GM06990 (cell line): ENCODE data around the gene SIRT2.

Experiments used
- DNase-seq: peaks from one replicate; pipeline ENCODE4 v3.0.0-alpha.2; 2011; ENCODE audit not compliant: insufficient read length; ENCODE audit errors: extremely low read depth
- H3K27me3 ChIP-seq: replicated peaks from 2 replicates; pipeline ENCODE4 v1.6.0; 2011; ENCODE audit warnings: low read length; ENCODE audit not compliant: control insufficient read depth, insufficient read depth
- H3K36me3 ChIP-seq: 2 replicates; pipeline ENCODE4 v1.5.1; 2011; ENCODE audit warnings: low read length; ENCODE audit not compliant: control insufficient read depth, insufficient read depth
- H3K4me3 ChIP-seq: replicated peaks from 2 replicates; pipeline ENCODE4 v1.5.1; 2011; ENCODE audit warnings: low read depth, mild to moderate bottlenecking, control low read depth, low read length
- TF ChIP-seq, protein P1 (sequence below): IDR thresholded peaks from 2 replicates; pipeline ENCODE4 v1.5.1; 2011; ENCODE audit warnings: low read length, control low read depth, mild to moderate bottlenecking, inconsistent platforms; ENCODE audit not compliant: insufficient read depth, poor library complexity, severe bottlenecking

Gene SIRT2

DNA sequence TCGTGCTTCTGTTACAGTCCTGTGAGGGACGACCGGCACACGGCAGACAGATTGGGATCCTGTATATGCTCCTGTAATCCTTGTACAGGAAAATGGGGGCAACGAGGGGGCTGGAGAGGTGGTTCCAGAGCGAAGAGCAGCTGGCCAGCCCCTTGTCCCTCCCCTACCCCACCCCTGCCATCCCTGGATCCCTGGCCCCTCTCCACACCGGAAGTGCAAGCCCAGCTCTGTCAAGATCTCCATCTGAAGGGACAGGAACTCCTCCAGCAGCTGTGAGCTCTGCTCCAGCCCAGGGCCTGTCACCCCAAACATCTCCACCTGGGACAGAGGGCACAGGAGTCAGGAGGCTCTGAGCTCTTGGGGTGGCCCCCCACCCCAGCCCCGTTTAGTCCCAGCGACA, 18.1 kb upstream of the SIRT2 start:
- Histone ChIP-seq H3K36me3 (peaks cover 9% of the 10 kb centered on the region), H3K4me3 (no peak overlapping the region)
- TF ChIP-seq, protein P1, sequence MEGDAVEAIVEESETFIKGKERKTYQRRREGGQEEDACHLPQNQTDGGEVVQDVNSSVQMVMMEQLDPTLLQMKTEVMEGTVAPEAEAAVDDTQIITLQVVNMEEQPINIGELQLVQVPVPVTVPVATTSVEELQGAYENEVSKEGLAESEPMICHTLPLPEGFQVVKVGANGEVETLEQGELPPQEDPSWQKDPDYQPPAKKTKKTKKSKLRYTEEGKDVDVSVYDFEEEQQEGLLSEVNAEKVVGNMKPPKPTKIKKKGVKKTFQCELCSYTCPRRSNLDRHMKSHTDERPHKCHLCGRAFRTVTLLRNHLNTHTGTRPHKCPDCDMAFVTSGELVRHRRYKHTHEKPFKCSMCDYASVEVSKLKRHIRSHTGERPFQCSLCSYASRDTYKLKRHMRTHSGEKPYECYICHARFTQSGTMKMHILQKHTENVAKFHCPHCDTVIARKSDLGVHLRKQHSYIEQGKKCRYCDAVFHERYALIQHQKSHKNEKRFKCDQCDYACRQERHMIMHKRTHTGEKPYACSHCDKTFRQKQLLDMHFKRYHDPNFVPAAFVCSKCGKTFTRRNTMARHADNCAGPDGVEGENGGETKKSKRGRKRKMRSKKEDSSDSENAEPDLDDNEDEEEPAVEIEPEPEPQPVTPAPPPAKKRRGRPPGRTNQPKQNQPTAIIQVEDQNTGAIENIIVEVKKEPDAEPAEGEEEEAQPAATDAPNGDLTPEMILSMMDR, result no peak

DNA sequence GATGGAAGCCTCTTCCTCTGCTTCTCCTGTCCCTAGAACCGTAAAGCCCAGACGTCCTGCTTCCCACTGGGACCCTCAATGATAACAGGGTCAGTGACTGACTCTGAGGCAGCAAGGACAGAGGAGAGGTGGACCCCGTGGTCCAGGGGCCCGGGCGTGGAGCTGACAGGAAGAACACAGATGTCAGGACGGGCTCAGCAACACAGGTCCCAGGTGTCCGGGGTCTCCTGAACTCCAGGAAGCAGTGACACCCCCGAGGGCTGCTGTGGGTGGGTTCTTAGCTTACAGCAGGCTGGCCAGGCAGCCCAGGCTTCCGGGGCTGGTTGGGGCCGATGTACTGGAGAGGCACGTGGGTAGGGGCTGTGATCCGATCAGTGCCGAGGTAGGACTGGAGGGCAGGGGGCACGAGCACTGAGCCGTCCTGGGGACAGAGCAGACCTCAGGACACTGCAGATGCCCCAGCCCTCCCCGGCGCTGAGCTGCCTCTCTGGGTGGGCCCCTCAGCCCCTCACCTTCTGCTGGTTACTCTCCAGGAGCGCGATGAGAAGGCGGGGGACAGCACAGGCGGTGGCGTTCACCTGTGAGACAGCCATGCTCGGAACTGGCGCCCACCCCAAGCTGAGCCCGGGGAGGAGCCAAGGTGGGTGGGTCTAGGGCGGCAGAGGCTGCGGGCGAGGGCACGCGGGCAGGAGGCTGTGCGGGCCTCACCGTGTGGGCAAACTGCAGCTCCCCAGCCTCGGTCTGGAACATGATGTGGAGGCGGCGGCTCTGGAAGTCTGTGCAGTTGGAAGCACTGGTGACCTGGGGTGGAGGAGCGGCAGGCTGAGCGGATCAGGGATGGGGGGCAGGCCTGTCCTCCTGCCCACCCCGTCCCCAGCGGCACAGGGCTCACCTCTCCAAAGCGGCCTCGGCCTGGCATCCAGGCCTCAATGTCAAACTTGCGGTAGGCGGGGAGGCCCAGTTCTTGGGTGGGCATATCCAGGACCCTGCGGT, 16.2 kb upstream of the SIRT2 start:
- TF ChIP-seq, protein P1, result no peak
- H3K4me3 ChIP-seq, result no peak overlapping the region

More for the DNA sequence above, 18.1 kb upstream of the SIRT2 start:
- DNase-seq, result no peak
- no peaks in the 10 kb centered on the region for H3K27me3 ChIP-seq

DNA sequence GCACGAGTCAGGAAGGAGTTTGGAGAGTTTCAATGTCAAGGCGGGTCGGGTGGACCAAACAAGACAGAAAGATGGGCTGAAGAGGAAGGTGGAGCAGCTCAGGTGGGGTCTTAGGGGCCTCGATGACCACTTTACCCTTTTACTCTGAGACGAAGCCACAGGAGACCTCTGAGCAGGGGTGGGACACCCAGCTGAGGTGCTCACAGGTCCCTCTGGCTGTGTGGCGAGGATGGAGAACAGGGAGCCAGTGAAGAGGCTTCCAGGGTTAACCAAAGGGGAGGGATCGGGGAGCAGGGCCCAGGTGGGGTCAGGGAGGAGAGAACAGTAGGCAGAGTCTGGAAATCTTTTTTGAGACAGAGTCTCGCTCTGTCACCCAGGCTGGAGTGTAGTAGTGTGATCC, 14.5 kb upstream of the SIRT2 start:
- Histone ChIP-seq H3K4me3 (no peak overlapping the region), H3K27me3 (no peaks in the 10 kb centered on the region), H3K36me3 (peaks cover 4% of the 10 kb centered on the region)
- no peak for DNase-seq
- TF ChIP-seq, protein P1, result no peak

More for the DNA sequence above, 16.2 kb upstream of the SIRT2 start:
- H3K27me3 ChIP-seq, result no peaks in the 10 kb centered on the region
- peaks cover 4% of the 10 kb centered on the region for H3K36me3 ChIP-seq
- no peak for DNase-seq

DNA sequence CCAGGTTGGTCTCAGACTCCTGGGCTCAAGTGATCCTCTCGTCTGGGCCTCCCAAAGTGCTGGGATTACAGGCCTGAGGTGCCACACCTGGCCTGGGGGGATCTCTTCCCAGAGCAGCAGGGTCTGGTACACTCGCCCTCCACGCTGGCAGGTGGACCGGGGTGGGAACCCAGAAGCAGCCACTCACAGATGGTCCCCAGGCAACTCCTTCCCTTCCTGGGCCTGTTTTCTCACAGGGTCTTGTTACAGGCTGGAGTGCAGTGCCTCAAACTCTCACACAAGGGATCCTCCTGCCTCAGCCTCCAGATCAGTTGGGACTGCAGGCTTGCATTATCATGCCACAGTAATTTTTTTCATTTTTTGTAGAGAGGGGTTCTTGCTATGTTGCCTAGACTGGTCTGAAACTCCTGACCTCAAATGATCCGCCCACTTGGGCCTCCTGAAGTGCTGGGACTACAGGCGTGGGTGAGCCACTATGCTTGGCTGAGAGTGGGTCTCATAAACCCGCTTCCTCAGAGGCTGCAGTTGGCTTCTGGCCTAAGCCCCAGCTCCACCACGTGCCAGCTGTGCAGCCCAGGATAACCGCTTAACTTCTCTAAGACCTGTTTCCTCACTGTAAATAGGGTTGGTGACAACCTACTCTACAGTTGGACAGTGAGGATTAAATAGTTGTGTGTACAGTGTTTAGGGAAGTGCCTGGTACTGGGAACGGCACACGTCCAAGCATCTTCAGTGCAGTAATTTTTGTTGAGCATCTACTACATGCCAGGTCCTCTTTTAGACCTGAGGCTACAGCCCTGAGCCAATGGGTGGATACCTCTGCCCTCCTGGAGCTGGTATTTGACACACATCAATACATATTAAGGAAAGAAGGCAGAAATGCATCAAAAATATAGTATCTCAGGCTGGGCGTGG, 13.4 kb upstream of the SIRT2 start:
- Histone ChIP-seq H3K4me3 (no peak overlapping the region), H3K36me3 (peaks cover 4% of the 10 kb centered on the region), H3K27me3 (no peaks in the 10 kb centered on the region)
- TF ChIP-seq, protein P1, result no peak
- DNase-seq, result no peak

DNA sequence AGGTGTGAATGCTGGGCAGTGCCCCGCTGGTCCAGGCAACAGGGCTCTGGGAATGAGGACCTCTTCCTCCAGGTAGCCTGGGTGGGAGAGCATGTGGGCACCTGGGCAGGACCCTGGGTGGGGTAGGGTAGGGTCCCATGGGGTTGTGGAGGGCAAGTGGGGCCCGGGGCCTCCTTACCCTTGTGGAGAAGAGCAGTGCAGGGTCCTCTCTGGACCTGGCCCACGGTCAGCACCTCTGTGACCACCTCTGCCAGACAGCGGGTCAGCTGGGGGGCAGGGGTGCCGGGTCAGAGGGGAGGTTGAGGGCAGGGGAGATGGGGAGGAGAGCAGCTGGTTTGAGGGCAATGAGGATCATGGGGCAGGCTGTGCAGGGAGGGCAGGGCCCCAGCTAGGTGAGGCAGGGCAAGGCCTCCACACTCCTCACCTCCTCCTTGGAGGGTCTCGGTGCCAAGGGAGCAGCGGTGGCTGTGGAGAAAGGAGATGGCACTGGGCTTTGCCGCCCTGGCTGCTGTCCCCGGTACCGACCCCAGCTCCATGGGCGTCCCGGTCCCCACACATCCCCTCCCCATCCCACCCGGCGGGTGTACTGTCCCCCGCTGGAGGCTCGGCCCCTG, 12.1 kb upstream of the SIRT2 start:
- TF ChIP-seq, protein P1, result no peak
- no peak for DNase-seq
- H3K27me3 ChIP-seq, result no peaks in the 10 kb centered on the region
- no peak overlapping the region for H3K4me3 ChIP-seq
- H3K36me3 ChIP-seq, result peaks cover 11% of the 10 kb centered on the region
